Endothelial cell of umbilical vein (primary cell): Measurements from ENCODE around the gene CD2BP2.

Experiments used
- EZH2 ChIP-seq: IDR thresholded peaks from 2 replicates; pipeline ENCODE4 v1.6.1; 2012; ENCODE audit warnings: borderline replicate concordance, low read depth, mild to moderate bottlenecking, moderate library complexity, low read length, inconsistent platforms; ENCODE audit not compliant: severe bottlenecking
- GATA2 ChIP-seq: IDR thresholded peaks from 2 replicates; pipeline ENCODE4 v1.7.0; 2011; ENCODE audit warnings: low read depth, mild to moderate bottlenecking, moderate library complexity, mixed read lengths, low read length; ENCODE audit not compliant: insufficient read length, insufficient read depth
- JUN ChIP-seq: IDR thresholded peaks from 2 replicates; pipeline ENCODE4 v1.6.1; 2011; ENCODE audit warnings: borderline replicate concordance, low read depth; ENCODE audit not compliant: insufficient read length, insufficient read depth
- MYC ChIP-seq: IDR thresholded peaks from one replicate; pipeline ENCODE4 v1.6.1; 2011; ENCODE audit warnings: mild to moderate bottlenecking, low read depth, low read length
- POLR2A ChIP-seq: IDR thresholded peaks from 2 replicates; pipeline ENCODE4 v1.6.1; 2012; ENCODE audit warnings: low read depth, mild to moderate bottlenecking, control low read depth, low read length
- POLR2AphosphoS5 ChIP-seq: IDR thresholded peaks from 2 replicates; pipeline ENCODE4 v1.6.1; 2012; ENCODE audit warnings: low read depth, mild to moderate bottlenecking, control low read depth, low read length, moderate library complexity; ENCODE audit not compliant: insufficient read depth
- TF ChIP-seq, protein P1 (sequence below), 2 donors: IDR thresholded peaks; 1 replicate in 1 of 2; 2 replicates in 1 of 2; pipeline ENCODE4 v1.5.1; 2011; ENCODE audit warnings: low read length in 2 of 2, mild to moderate bottlenecking in 2 of 2, moderate library complexity in 2 of 2, control low read depth in 1 of 2, inconsistent platforms in 1 of 2, low read depth in 1 of 2; ENCODE audit not compliant: insufficient read depth in 1 of 2; ENCODE audit errors: extremely low read depth in 1 of 2
- TF ChIP-seq, protein P2 (sequence below): IDR thresholded peaks from 2 replicates; pipeline ENCODE4 v1.6.1; 2011; ENCODE audit not compliant: insufficient read depth, insufficient read length

DNA sequence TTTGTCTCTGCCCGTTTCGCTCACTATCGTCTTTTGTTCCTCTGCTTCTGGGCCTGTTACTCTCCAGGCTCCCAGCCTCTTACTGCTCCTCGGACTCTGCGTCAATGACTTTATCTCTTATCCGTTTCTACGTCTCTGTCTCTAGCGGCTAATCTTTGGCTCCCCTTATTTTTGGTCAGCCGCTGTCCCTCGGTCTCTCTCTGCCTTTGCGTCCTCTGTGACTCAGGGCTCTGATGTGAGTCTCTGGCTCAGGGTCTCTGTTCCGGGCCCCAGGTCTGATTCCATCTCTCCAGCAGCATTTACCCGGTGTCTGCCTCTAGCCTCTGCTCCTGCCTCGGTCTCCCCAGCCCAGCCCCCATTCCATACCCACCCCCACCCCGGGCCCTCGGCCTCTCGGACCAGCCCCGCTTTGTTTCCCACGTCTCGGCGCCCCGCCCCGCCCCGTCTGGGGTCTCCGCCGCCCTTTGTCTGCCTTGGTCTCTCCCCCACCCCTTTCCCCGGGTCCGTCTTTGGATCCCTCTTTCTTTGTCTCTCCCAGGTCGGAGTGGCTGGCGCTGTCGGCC is 39.6 kb upstream of the CD2BP2 start:
- TF ChIP-seq, protein P1, sequence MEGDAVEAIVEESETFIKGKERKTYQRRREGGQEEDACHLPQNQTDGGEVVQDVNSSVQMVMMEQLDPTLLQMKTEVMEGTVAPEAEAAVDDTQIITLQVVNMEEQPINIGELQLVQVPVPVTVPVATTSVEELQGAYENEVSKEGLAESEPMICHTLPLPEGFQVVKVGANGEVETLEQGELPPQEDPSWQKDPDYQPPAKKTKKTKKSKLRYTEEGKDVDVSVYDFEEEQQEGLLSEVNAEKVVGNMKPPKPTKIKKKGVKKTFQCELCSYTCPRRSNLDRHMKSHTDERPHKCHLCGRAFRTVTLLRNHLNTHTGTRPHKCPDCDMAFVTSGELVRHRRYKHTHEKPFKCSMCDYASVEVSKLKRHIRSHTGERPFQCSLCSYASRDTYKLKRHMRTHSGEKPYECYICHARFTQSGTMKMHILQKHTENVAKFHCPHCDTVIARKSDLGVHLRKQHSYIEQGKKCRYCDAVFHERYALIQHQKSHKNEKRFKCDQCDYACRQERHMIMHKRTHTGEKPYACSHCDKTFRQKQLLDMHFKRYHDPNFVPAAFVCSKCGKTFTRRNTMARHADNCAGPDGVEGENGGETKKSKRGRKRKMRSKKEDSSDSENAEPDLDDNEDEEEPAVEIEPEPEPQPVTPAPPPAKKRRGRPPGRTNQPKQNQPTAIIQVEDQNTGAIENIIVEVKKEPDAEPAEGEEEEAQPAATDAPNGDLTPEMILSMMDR (IDR thresholded peaks at IDR 0.05; ENCODE audit: extremely low read depth in 1 of 2, insufficient read depth in 1 of 2, low read depth in 1 of 2, low read length in 2 of 2) = no peak
- TF ChIP-seq POLR2A (no peak), JUN (no peak), EZH2 (no peak), POLR2AphosphoS5 (no peak), MYC (no peak), GATA2 (no peak)
- TF ChIP-seq, protein P2, sequence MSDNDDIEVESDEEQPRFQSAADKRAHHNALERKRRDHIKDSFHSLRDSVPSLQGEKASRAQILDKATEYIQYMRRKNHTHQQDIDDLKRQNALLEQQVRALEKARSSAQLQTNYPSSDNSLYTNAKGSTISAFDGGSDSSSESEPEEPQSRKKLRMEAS = no peak
